HPDE6-E6E7 (cell line): ENCODE measurements around the gene FMC1.
"Not testable (repeated sequence)": the region's sequence is repeated elsewhere in the genome, so short reads cannot be mapped to it uniquely, and the experiment has no call there.

Experiments used
- DNase-seq: peaks from one replicate; pipeline ENCODE4 v3.0.0; 2011; ENCODE audit warnings: missing footprints; ENCODE audit errors: extremely low spot score

Gene FMC1, protein sequence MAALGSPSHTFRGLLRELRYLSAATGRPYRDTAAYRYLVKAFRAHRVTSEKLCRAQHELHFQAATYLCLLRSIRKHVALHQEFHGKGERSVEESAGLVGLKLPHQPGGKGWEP

DNA sequence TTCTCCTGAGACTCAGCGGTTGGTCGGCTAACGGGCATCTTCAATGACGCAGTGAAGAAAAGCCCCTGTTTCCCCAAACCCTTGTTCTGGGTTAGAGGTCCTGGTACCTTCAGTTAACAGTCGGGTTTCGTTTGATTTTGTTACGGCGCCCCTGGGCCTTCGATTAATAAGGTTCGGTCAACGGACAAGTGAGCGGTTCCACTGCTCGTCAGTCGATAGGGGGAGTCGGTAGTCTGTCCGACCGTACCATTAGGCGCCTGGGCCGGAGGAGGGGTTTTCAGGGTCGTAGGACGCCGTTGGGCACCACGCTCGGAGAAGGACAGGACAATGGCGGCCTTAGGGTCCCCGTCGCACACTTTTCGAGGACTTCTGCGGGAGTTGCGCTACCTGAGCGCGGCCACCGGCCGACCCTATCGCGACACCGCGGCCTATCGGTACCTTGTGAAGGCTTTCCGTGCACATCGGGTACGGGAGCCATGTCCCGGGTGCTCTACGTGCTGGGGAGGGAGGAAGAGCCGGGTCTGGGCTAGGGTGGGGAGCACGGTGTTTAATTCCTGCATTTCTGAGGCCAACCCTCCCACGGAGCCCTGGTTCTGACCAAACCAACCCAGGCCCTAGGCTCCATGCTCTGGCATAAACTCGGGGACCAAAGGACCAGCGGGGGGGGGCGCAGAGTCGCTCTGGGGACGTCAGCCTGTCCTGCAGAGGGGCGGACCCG lies at the start of gene FMC1:
Gene FMC1, plus strand, starts transcription at position 280 of the 718 bp plus-strand sequence. Its CDS starts 48 bp downstream, at position 328.
- peak; percentile 54 for DNase-seq

DNA sequence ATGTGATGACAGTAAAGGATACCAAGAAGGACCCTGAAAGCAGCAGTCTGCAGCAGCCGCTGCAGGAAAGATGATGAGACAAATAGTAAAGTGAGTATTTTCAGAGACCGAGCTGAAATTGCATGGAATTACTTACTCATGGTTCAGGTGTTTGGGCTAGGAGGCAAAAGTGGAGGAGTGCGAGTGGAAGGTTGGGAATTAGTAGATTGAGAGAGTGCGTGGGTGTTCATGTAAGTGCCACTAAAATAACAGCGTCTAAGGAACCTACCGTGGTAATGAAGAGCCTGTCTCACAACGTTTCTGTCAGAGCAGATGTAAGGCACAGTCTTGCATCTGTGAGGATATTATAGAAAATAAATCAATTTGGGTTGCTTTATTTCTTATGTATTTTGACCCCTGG lies 48.3 kb upstream of the FMC1 start:
- DNase-seq, result no peak

DNA sequence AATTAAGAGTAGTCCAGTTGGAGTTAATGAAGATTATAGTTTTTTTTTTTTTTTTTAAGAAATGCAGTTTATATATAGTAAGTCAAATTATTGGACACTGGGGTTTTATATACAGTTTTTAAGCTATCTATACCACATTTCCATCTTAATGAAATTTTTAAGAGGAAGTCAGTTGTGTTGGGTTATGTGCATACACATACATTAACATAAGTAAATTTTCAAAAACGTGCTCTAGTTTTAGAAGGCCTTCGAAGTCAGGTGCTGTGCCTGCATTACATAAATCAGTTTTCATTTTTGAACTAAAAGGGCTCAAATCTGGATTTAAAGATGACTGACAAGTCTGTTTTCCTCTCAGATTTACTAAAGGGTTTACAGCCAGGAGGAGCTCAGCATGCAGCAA lies 47.6 kb upstream of the FMC1 start:
- no peak for DNase-seq

DNA sequence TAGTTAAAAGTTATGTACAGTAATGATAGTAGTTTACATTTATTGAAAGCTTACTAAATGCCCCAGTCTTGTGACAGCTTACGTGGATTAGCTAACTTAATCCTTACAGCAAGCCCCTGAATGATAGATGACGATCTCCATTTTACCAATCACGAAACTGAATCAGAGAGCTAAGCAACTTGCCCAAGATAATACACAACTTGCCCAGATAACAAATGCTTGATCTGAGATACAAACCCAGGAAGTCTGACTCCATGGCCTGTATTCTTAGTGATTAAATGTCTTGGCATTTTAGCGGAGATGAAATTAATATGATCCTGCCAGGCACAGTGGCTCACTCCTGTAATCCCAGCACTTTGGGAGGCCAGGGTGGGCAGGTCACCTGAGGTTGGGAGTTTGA lies 46.9 kb upstream of the FMC1 start:
- DNase-seq, result no peak

DNA sequence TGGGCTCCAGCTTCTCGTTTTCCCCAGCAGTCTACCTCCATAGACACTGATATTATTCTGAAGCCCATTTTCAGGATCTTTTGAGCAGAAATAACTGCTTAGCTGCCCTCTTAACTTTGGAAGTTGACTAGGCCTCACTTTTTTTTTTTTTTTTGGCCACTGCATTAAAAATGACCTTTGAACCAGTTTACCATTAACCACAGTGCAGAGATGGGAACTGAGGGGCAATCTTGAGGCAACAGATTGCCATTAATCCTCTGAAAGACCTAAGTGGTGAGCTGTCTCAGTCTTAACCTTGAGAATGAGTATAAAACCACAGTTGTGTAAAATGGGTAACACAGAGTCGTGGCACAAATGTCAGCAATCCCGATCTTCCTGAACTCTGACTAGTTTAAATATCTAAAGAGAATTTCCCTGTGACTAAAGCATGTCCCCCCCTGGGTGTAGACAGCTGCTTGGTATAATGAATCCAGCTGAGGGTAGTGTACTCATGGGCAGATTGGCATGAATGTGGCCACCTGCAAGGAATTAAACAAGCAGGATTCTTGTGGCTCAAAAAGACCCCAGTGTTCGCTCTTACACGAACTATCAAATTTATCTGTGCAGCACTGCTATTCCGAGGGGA lies 46.1 kb upstream of the FMC1 start:
- DNase-seq, result no peak

DNA sequence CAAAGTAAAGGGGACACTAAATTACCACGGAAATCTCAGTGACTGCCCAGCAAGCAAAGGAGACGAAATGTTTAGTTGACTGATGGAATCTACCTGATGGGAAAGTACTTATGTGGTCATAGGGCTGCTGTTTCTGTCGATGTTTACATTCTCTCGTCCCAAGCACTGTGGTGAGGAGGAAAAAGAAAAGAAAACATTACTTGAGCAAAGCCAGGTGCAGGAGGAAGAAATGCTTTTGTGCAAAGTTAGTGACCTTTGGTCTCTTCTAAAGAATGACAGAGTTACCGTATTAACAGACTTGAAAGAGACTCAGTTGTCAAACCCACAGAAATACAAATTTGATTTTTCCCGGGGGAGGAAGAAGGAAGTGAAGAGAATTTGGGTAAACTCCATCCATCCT lies 43.3 kb upstream of the FMC1 start:
- no peak for DNase-seq

DNA sequence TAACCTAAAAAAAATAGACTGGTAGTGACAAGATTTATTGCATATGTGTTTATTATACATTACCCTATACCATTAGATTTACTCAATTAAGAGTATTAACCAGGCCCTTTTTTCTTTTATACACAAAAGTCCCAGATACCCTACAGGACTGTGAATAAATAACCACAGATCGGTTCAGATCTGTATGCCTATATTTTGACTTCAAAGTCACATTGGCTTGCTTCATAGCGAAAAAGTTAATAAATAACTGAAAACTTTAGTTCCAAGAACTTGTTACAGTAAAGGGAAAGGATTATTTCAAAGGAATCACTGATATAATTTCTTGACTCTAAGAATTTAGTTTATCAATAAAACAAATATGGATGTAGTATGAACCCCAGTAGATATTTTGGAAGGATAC lies 41.8 kb upstream of the FMC1 start:
- DNase-seq, result no peak

DNA sequence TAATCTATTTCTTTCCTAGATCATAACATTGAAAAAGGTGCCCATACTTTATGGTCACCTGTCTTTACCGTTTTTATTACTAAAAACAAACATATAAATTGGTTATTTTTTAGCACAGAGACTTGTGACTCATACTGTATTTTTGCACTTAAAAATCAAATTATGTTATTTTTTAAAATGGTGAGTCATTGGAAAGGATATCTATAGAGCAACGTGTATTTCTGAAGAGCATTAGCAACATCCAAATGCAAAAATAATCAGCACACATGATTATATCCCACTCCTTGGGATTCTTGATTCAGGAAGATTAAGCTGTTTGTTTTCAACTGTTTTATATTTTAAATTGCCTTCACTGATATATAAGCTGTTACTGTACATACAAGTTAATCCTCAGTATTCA lies 40.7 kb upstream of the FMC1 start:
- no peak for DNase-seq

DNA sequence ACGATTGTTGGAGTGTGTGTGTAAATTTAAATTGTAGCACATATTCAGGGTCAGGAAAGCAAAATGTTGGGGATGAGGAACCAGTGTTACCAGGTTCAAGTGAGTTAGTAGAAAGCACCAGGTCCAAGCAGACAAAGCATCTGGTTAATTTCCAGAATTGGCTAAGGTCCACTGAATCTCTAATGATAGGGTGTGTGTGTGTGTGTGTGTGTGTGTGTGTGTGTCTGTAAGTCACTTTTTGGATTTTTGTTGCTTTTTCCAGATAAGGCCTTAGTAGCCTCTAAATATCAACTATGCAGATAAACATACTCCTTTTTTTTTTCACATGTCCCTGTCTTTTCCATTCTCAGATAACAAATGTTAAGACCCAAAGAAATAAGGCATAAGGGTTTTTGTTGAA lies 36.6 kb upstream of the FMC1 start:
- DNase-seq, result no peak

DNA sequence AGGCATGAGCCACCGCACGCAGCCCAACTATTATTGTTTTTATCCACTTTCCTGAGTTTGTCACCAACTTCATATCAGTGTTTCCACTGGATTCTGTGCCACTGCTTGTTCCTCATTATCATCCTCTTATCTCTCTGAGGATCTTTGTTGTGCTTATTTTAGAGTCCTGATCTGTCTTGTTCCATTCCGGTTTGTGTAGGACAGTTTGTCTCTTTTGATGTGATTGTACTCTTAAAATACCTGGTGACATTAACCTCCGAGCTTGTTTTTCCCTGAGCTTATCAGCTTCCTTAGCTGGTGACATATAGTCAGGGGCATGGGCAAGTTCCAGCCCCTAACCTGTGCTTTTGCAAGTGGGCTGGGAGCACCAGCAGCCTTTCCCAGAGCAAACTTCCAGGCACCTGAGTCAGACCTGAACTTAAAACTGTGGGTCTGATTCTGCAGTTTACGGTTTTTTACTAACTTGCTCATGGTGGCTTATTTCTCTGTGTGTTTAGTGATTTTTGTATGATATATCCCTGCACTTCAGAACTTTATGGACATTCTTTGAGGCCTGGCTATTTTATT lies 23.1 kb upstream of the FMC1 start:
- no peak for DNase-seq

DNA sequence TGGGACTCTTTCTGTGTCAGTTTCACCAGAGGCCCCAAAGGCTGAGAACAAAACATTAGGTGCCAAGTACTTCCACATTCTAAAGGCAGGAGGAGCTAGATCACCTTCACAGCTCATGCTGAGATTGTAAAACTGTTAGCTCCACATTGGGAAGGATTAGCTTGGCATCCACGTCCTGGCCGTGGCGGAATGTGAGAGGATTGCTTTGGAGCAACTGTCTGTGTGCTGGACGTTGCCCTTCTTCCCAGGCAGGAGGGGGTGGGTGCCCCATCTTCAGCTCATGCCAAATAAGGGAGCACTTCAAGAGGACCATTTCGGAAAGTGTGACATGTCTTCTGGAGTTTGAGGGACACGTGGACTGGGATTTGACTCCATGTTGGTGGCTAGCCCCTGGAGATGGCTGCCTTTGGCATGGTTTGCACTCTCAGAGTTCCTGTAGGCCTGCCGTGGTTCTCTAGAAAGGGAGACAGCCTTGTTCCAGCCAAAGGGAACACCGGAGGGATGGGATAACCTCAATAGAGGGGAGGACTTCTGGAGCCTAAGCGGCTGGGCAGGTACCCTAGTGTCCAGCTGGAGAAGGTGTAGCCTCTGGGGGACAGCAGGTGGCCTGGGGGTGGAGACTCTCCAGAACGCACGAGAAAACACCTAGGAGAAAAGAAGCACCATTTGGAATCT lies 19.9 kb upstream of the FMC1 start:
- peak; percentile 9 for DNase-seq

DNA sequence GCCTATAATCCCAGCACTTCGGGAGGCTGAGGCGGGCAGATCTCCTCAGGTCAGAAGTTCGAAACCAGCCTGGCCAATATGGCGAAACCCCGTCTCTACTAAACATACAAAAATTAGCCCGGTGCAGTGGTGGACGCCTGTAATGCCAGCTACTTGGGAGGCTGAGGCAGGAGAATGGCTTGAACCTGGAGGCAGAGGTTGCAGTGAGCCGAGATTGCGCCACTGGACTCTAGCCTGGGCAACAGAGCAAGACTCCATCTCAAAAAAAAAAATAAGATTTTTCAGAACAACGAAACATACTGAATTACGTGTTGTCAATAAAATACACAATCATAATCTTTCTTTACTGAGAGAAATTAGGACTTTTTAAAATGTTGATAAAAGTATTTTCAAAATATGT lies 16.4 kb upstream of the FMC1 start:
- DNase-seq, result not testable (repeated sequence)

DNA sequence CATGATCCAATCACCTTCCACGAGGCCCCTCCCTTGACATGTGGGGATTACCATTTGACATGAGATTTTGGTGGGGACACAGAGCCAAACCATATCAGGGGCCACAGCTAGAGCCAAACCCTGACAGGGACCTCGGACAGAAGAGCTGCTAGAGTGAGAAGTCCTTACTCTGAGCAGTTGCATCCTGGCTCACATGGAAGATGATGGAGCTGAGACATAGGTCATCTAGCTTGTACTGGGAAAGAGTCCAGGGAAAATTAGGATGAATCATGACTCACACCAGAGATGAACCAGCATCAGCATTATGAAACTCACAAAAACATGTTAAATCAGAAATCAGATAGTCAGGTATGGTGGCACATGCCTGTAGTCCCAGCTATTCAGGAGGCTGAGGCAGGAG lies 12.8 kb upstream of the FMC1 start:
- peak; percentile 27 for DNase-seq

DNA sequence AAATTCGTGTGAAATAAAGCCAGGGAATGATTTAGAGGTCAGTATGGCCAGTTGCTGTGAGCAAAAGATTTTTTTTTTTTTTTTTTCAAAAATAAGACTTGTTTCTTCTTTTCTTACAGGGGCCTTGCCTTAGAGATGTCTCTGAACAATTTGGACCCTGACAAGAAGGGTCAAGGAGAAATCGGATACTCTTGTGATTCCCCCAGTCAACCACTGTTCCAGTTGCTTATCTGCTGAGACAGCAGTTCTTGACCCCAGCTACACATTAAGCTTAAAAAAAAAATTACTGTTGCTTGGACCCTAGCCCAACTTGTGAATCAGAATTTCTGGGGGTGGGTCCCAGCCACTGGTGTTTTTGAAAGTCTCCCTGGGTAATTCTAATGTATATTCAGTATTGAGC lies 12.0 kb upstream of the FMC1 start:
- DNase-seq, result no peak

DNA sequence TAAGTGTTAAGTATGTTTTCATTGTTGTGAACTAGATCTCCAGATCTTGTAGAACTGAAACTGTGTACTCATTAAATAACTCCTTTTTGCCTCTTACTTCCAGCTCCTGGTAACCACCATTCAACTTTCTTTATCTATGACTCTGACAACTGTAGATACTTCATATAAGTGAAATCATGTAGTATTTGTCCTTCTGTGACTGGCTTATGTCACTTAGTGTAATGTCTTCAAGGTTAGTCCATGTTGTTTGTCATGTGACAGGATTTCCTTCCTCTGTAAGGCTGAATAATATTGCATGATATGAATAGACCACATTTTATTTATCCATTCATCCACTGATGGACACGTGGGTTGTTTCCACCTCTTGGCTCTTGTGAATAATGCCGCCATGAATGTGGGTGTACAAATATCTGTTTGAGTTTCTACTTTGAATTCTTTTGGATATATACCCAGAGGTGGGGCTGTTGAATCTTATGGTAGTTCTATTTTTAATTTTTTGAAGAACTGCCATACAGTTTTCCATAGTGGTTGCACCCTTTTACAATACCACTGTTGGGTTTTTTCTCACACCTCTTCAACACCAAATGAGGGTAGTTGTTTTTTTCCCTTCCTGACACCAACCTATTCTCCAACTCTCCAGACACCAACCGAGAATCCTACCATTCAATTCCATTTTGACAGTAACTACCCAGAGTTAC lies 10.7 kb upstream of the FMC1 start:
- DNase-seq, result no peak

DNA sequence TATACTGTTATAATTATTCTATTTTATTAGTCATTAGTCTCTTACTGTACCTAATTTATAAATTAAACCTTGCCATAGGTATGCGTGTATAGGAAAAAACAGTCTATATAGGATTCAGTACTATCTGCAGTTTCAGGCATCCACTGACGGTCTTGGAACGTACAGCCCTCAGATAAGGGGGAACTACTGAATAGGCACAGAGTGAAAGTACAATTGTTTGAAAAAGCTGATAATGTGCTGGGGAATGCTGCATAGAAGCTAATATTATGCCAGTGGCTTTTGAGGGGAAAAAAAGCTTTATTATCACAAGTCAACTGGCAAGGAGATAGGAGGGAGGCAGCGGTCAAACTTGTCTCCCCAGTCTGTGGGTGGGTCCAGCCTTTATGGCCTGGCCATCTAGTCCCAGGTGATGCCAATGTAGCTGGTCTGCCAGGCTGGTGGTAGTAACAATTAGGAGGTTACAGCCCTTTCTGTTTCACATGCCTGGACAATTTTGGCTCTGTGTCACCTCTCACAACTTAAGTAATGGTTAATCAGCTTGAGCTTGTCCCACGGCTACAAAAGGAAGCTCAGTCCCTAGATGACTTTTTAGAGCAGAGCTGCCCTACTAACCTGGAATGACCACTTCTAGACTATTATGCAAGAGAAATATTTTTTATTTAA lies 8.3 kb upstream of the FMC1 start:
- DNase-seq, result no peak

DNA sequence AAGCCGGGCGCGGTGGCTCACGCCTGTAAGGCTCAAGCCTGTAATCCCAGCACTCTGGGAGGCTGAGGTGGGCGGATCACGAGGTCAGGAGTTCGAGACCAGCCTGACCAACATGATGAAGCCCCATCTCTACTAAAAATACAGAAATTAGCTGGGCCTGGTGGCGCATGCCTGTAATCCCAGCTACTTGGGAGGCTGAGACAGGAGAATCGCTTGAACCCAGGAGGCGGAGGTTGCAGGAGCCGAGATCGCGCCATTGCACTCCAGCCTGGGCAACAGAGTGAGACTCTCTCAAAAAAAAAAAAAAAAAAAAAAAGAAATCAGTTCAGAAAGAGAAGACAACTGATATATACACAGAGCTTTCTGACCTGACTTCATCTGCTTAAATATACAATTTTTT lies 7.7 kb upstream of the FMC1 start:
- not testable (repeated sequence) for DNase-seq

DNA sequence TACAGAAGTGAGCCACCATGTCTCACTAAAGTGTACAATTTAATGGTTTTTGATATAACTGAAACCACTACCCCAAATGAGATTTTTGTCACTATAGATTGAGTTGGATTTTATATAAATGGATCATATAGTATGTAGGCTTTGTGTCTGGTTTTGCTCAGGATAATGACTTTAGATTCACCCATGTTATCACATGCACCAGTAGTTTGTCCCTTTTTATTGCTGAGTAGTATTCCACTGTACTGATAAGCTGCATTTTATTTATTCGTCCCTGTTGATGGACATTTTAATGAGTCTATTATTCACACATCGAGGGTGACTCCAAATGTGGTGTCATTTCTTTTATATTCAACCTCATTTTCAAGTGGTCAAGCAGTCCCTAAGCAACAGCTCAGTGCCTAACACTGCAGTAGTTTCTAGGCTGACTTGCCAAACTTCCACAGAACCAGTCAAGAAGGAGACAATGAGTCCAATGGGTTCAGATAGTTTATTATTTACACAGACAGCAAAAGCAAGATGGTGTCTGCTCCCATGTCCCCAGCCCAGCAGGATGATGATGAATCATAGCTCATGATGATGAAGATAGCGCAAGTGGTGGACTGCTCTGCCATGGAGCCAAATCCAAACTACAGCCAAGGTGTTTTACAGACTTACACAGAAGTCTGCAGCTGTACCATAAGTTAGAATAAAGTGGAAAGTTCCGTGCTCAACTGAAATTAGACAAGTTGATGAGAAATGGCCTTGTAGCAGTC lies 6.6 kb upstream of the FMC1 start:
- DNase-seq, result no peak

DNA sequence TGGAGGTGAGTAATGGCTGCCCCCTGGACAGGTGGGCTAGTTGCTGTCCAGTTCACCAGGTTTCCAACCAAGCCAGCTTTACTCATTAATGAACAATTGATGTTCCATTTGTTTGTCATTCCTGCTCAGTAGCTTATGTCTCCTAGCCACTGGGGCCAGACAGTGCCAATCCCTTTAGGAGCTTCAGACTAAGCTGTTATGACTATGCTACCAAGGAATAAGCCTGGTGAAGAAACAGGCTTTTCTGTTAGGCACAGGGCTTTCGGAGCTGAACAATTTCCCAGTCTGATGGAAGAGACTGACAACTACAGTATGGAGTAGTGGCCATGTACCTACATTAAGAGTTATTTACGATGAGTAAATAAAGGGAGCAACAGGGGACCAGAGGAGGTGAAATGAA lies 2.1 kb upstream of the FMC1 start:
- DNase-seq, result no peak

DNA sequence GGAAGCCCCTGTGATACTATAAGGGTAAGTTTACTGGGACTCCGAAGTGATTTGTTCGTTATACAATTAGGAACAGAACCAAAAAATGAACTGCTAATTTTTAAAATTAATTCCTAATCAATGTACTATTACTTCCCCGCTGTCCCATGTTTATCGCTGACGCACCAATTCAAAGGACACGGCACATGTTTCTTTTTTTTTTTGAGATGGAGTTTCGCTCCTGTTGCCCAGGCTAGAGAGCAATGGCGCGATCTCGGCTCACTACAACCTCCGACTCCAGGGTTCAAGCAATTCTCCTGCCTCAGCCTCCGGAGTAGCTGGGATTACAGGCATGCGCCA lies 1.5 kb upstream of the FMC1 start:
- DNase-seq, result no peak
